Retinal pigment epithelial cell (primary cell): ENCODE results near the gene CEP295NL.
"Not testable (repeated sequence)": the region's sequence is repeated elsewhere in the genome, so short reads cannot be mapped to it uniquely, and the experiment has no call there.

Experiments used
- DNase-seq: peaks from one replicate; pipeline ENCODE4 v3.0.0-alpha.2; 2010; ENCODE audit warnings: low read depth
- H3K4me3 ChIP-seq: 2 replicates; pipeline ENCODE4 v1.5.1; 2011; ENCODE audit warnings: mild to moderate bottlenecking, low read length, control low read depth, moderate library complexity
- TF ChIP-seq, protein P1 (sequence below): conservative IDR thresholded peaks from 2 replicates; pipeline ENCODE4 v1.5.1; 2011; ENCODE audit warnings: low read depth, low read length, control low read depth, inconsistent platforms

CEP295NL gene

DNA sequence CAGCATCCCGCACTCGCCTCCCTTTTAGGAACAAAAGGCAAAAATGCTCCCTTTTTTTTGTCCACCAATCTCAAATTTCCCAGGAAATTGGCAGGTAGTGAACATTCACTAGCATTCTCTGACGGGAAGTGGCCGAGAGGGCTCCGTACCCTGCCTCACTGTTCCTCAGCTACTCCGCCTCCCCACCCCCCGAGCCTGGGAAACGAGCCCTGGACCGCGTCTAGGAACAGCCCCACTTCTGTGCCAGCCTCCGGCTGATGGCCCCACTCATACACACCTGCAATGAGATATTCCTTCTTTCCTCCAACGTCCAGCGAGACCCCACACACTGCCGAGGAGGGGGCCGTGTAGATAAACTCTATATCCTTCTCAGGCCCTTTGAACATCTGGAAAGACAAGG, 32.4 kb downstream of the CEP295NL start:
- no peak for DNase-seq
- no peak overlapping the region for H3K4me3 ChIP-seq
- TF ChIP-seq, protein P1, sequence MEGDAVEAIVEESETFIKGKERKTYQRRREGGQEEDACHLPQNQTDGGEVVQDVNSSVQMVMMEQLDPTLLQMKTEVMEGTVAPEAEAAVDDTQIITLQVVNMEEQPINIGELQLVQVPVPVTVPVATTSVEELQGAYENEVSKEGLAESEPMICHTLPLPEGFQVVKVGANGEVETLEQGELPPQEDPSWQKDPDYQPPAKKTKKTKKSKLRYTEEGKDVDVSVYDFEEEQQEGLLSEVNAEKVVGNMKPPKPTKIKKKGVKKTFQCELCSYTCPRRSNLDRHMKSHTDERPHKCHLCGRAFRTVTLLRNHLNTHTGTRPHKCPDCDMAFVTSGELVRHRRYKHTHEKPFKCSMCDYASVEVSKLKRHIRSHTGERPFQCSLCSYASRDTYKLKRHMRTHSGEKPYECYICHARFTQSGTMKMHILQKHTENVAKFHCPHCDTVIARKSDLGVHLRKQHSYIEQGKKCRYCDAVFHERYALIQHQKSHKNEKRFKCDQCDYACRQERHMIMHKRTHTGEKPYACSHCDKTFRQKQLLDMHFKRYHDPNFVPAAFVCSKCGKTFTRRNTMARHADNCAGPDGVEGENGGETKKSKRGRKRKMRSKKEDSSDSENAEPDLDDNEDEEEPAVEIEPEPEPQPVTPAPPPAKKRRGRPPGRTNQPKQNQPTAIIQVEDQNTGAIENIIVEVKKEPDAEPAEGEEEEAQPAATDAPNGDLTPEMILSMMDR, result no peak

DNA sequence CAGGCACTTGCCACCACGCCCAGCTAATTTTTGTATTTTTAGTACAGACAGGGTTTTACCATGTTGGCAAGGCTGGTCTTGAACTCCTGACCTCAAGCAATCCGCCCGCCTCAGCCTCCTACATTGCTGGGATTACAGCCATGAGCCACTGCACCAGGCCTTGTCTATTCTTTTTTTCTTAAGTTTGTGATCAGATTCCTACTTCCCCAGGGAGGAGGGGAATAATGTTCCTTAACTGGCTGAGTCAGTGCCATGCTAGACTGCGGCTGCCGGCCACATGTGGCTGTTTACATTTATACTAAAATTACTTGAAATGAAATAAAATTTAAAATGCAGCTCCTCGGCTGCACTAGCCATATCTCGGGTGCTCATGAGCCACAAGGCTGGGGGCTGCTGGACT, 34.6 kb downstream of the CEP295NL start:
- no peak overlapping the region for H3K4me3 ChIP-seq
- TF ChIP-seq, protein P1, result no peak
- DNase-seq, result no peak

- not testable (repeated sequence) for H3K4me3 ChIP-seq, DNase-seq
Observed at GRCh38 chr17:78867046-78867445, 36.0 kb downstream of the CEP295NL start.

DNA sequence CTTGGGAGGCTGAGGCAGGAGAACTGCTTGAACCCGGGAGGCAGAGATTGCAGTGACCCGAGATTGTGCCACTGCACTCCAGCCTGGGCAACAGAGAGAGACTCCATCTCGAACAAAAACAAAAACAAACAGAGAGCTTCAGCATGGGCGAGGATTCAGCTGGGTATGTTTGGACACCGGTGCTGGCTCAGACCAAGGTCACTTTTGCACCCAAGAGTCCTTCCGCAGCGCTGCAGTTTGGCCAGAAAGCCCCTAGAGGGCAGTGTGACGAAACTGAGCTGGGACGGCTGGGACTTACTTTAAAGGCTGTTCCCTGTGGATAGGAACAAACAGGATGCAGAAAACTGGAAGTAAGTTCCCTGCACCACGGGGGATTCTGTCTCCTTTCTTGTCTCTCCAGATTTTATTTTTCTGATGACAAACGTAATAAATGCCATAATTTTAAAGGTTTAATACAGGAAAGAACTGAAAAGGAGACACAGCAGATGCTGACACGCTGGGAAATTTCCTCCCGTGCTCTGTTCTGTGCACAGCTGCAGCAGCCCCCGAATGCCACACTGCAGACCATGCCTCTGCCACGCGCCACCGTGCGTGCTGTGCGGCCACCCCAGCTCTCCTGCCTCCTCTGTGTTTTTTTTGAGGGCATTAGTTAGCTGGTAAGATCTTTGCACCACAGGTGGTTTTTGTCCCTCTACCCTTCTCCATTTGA, 37.2 kb downstream of the CEP295NL start:
- H3K4me3 ChIP-seq, result no peak overlapping the region
- TF ChIP-seq, protein P1, result peak; percentile 94

DNA sequence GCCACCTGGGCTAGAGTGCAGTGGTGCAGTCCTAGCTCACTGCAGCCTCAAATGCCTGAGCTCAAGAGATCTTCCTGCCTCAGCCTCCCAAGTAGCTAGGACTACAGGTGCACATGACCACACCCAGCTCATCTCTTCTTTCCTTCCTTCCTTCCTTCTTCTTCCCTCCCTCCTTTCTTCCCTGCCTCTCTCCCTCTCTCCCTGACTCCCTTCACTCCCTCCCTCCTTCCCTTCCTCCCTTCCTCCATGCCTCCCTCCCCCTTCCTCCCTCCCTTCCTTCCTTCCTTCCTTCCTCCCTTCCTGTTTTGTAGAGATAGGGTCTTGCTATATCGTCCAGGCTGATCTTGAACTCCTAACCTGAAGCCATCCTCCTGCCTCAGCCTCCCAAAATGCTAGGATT, 38.9 kb downstream of the CEP295NL start:
- no peak overlapping the region for H3K4me3 ChIP-seq
- TF ChIP-seq, protein P1, result no peak
- no peak for DNase-seq

More for the DNA sequence above, 37.2 kb downstream of the CEP295NL start:
- DNase-seq, result no peak

DNA sequence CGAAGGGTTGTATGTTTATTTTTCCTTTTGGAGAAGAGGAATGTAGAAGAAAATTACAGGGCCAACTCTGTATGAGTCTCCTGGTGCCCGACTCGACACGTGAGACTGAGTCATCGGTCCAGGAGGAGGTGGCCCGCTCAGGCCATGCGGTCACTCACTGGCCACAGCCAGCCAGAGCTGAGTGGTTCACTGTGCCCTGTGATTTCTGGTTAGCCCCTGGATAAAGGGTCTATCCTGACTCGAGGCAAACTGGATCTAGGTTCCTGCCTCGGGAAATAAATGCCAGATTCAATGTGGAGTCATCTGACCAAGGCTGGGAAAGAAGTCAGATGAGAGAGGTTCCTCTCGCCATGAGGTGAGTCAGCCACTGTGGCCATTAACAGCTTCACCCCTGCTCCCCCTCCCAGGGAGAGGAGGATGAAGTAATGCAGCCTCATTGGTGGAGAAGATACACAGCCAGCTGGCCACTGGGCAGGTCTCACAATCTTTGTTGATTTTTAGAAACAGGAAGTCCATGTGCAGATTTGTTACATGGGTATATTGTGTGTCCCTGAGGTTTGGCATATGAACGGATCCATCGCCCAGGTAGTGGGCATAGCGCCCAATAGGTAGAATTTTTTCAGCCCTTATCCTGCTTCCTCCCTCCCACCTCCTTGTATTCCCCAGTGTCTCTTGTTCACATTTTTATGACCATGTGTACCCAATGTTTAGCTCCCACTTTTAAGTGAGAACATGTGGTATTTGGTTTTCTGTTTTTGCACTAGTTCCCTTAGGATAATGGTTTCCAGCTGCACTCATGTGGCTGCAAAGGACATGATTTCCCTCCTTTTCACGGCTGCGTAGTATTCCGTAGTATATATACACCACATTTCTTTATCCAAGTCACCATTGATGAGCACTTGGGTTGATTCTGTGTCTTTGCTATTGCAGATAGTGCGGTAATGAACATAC, 40.7 kb downstream of the CEP295NL start:
- DNase-seq, result peak; percentile 90
- H3K4me3 ChIP-seq, result peak overlapping the region; percentile 2
- TF ChIP-seq, protein P1, result no peak

GRCh38 chr17:78861229-78861628, 41.8 kb downstream of the CEP295NL start:
- DNase-seq, result no peak
- TF ChIP-seq, protein P1, result no peak
- no peak overlapping the region for H3K4me3 ChIP-seq
